ENCODE results near the gene CXCL9.

DNA sequence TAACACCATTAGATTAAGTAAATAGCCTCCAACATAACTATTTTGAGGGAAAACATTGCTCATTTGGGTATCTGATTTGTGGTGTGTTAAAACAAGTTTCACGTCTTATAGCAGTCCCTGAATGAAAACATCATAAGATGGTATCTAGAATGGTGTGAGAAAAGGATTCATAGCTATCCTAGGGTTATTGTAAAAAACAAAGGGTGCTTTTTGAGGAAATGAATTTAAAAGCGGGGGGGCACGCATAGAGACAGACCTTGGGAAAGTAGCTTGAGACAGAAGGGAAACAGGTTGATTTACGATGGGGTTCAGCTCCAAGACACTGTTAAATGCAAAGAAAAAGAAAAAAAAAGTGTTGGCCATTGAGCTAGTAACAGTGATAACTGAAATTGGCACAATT is 16.8 kb upstream of the CXCL9 start:
- TF ChIP-seq POLR2A (IDR thresholded peaks at IDR 0.05; ENCODE audit: low read depth) (no peak), EP300 (IDR thresholded peaks at IDR 0.05) (no peak), POLR2AphosphoS5 (IDR thresholded peaks at IDR 0.05) (no peak)
- TF ChIP-seq, protein P1, sequence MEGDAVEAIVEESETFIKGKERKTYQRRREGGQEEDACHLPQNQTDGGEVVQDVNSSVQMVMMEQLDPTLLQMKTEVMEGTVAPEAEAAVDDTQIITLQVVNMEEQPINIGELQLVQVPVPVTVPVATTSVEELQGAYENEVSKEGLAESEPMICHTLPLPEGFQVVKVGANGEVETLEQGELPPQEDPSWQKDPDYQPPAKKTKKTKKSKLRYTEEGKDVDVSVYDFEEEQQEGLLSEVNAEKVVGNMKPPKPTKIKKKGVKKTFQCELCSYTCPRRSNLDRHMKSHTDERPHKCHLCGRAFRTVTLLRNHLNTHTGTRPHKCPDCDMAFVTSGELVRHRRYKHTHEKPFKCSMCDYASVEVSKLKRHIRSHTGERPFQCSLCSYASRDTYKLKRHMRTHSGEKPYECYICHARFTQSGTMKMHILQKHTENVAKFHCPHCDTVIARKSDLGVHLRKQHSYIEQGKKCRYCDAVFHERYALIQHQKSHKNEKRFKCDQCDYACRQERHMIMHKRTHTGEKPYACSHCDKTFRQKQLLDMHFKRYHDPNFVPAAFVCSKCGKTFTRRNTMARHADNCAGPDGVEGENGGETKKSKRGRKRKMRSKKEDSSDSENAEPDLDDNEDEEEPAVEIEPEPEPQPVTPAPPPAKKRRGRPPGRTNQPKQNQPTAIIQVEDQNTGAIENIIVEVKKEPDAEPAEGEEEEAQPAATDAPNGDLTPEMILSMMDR (IDR thresholded peaks at IDR 0.05): no peak
